B cell (primary cell): Measurements from ENCODE around the gene ELFN2. TPM values are rescaled to one million over a fixed set of nuclear protein-coding genes. Genes with fewer than 3 reads are reported as not detected.

Experiments used
- ATAC-seq: fragments of 200-7000 bp; cut with Tn5 transposase; one replicate; pipeline ENCODE4 v1.10.0; 2021; ENCODE audit warnings: low read depth, mild to moderate bottlenecking, moderate number of reproducible peaks, moderate library complexity
- CTCF ChIA-PET: fragments of 350-600 bp; sonication (Branson Sonifier 250); formaldehyde crosslinking; loops from one replicate; lab custom pipeline; 2021; ENCODE audit warnings: antibody characterized with exemption, inconsistent platforms; lab: Charles Lee
- POLR2A ChIA-PET: fragments of 350-600 bp; sonication (Branson Sonifier 250); formaldehyde crosslinking; loops from one replicate; lab custom pipeline; 2021; ENCODE audit warnings: antibody characterized with exemption; lab: Charles Lee
- DNase-seq: peaks from one replicate; pipeline ENCODE4 v3.0.0; 2013
- H2AFZ ChIP-seq: 2 replicates; pipeline ENCODE4 v1.6.1; 2012; ENCODE audit warnings: mild to moderate bottlenecking, low read depth, low read length; ENCODE audit not compliant: insufficient read depth, poor library complexity, severe bottlenecking
- H3K27ac ChIP-seq, 2 donors: 1 replicate in 1 of 2; 2 replicates in 1 of 2; pipeline ENCODE4 v1.5.1; 2012 to 2013; ENCODE audit warnings: low read length in 2 of 2, mild to moderate bottlenecking in 2 of 2, moderate library complexity in 1 of 2
- H3K27me3 ChIP-seq, 4 experiments: fragments of 200-600 bp in 1 of 4; sonication (generic) in 1 of 4; replicated peaks in 1 of 4; 1 replicate in 2 of 4; 2 replicates in 2 of 4; pipeline versions ENCODE4 v1.6.1 to v1.7.0; 2013 to 2016; ENCODE audit warnings: low read length in 3 of 4, mild to moderate bottlenecking in 2 of 4, mixed read lengths in 1 of 4, moderate library complexity in 1 of 4; ENCODE audit not compliant: insufficient read depth in 4 of 4, control insufficient read depth in 3 of 4; ENCODE audit errors: control extremely low read depth in 1 of 4
- H3K36me3 ChIP-seq, 2 experiments: replicated peaks in 1 of 2; 1 replicate in 1 of 2; 2 replicates in 1 of 2; pipeline versions ENCODE4 v1.6.1 to v1.7.1; 2013; ENCODE audit warnings: low read length in 1 of 2; ENCODE audit not compliant: insufficient read depth in 2 of 2, control insufficient read depth in 1 of 2; ENCODE audit errors: control extremely low read depth in 1 of 2, extremely low read depth in 1 of 2
- H3K4me1 ChIP-seq, 2 donors: fragments of 200-600 bp in 1 of 2; sonication (generic) in 1 of 2; 1 replicate in 1 of 2; 2 replicates in 1 of 2; pipeline versions ENCODE4 v1.5.1 to v1.6.1; 2013 to 2017; ENCODE audit warnings: low read length in 2 of 2; ENCODE audit not compliant: control insufficient read depth in 2 of 2, insufficient read depth in 2 of 2
- H3K4me2 ChIP-seq: replicated peaks from 2 replicates; pipeline ENCODE3; 2012; ENCODE audit warnings: mild to moderate bottlenecking, low read depth, low read length; ENCODE audit not compliant: poor library complexity, severe bottlenecking
- H3K4me3 ChIP-seq, 5 experiments: fragments of 200-600 bp in 1 of 5; sonication (generic) in 1 of 5; 1 replicate in 3 of 5; 2 replicates in 2 of 5; pipeline versions ENCODE4 v1.5.1 to v1.7.0; 2011 to 2016; ENCODE audit warnings: low read length in 4 of 5, mild to moderate bottlenecking in 4 of 5, low read depth in 2 of 5, control low read depth in 1 of 5, moderate library complexity in 1 of 5; ENCODE audit not compliant: insufficient read depth in 1 of 5; ENCODE audit errors: control extremely low read depth in 1 of 5, extremely low read depth in 1 of 5
- H3K79me2 ChIP-seq: fragments of 200-600 bp; sonication (generic); one replicate; pipeline ENCODE4 v1.6.0; 2016; ENCODE audit warnings: low read length; ENCODE audit not compliant: control insufficient read depth, insufficient read depth
- H3K9ac ChIP-seq: fragments of 200-600 bp; sonication (generic); 2 replicates; pipeline ENCODE4 v1.6.1; 2017; ENCODE audit warnings: mild to moderate bottlenecking, low read length, moderate library complexity
- H3K9me3 ChIP-seq, 3 donors: one replicate each; pipeline versions ENCODE4 v1.6.1 to v1.7.1; 2013; ENCODE audit warnings: low read length in 2 of 3; ENCODE audit not compliant: control insufficient read depth in 2 of 3, insufficient read depth in 1 of 3; ENCODE audit errors: control extremely low read depth in 1 of 3
- H4K20me1 ChIP-seq: 2 replicates; pipeline ENCODE4 v1.6.0; 2012; ENCODE audit warnings: mild to moderate bottlenecking, low read length; ENCODE audit not compliant: insufficient read depth, control insufficient read depth, poor library complexity, severe bottlenecking
- H3K27ac Mint-ChIP-seq: one replicate; pipeline ENCODE4 v1.8.0; 2021; ENCODE audit warnings: mixed read lengths
- H3K27me3 Mint-ChIP-seq: one replicate; pipeline ENCODE4 v1.8.0; 2021; ENCODE audit warnings: mixed read lengths
- H3K4me1 Mint-ChIP-seq: one replicate; pipeline ENCODE4 v1.8.0; 2021; ENCODE audit warnings: mixed read lengths
- H3K4me3 Mint-ChIP-seq: one replicate; pipeline ENCODE4 v1.8.0; 2021; ENCODE audit warnings: mixed read lengths
- H3K9me3 Mint-ChIP-seq: one replicate; pipeline ENCODE4 v1.8.0; 2022; ENCODE audit warnings: mixed read lengths; ENCODE audit not compliant: insufficient read depth
- CTCF ChIP-seq: fragments of 200-600 bp; IDR thresholded peaks from one replicate; pipeline ENCODE4 v1.8.0; 2022; ENCODE audit warnings: antibody characterized with exemption, mild to moderate bottlenecking
- EZH2 ChIP-seq: IDR thresholded peaks from 2 replicates; pipeline ENCODE4 v1.6.1; 2012; ENCODE audit warnings: borderline replicate concordance, low read depth, mild to moderate bottlenecking, moderate library complexity, low read length; ENCODE audit not compliant: insufficient read depth, poor library complexity, severe bottlenecking
- WGBS: methylation state at CpG from one replicate; pipeline ENCODE4 v1.1.5; 2013; ENCODE audit warnings: missing lambda C conversion rate; ENCODE audit not compliant: insufficient coverage; 5-methylcytosine and 5-hydroxymethylcytosine counted together
- intact Hi-C: fragments of 100-400 bp; cut with micrococcal nuclease; formaldehyde crosslinking; loops from one replicate; pipeline ENCODE4 v1.10.0; 2022
- polyA plus RNA-seq: library from polyadenylated mRNA; depleted of rRNA; stranded (reverse); fragments of >200 nt; gene quantifications from 2 replicates; pipeline ENCODE4 v1.2.3, GENCODE V29; 2012
- total RNA-seq, 2 donors: library from RNA; stranded (reverse); fragments of 120-200 nt in 1 of 2; gene quantifications; 1 replicate in 1 of 2; 2 replicates in 1 of 2; pipeline versions ENCODE4 v1.2.3 to v1.2.4, GENCODE V29; 2013 to 2022

Gene ELFN2
- total and polyA plus RNA-seq, 2 donors (not counting 1 experiment from before 2014, with no cell fraction given) = 0.07 to 0.12 TPM

DNA sequence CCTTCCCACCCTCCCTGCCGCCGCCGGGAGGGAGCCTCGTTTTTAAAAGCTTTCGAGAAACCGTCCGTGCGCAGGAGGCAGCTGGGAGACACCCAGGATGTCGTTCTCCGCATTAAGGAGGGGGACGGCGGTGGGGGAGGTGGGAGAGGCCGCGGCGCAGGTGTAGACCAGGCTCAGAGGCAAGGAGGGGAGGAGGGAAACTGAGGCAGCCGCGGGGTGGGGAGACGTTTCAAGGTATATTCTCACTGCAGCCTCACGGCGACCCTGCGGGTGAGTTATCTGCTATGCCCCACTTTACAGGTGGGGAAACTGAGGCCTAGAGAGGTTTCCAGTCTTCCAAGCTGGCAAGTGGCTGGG lies 102.3 kb downstream of the ELFN2 start:
- CTCF ChIA-PET = no interaction called here
- H3K27me3 Mint-ChIP-seq = peaks cover 52% of the 10 kb centered on the region
- peaks cover 0 to 53% (median 22%) of the 10 kb centered on the region in 4 experiments for H3K27me3 ChIP-seq
- no peak overlapping the region for H3K27ac ChIP-seq
- H3K36me3 ChIP-seq = no peaks in the 10 kb centered on the region
- no peak overlapping the region for H3K4me3 ChIP-seq
- 6% methylated on average over 21 of the region's 21 CpGs for WGBS
- peaks cover 0 to 6% (median 0%) of the 10 kb centered on the region in 3 donors for H3K9me3 ChIP-seq
- H3K9me3 Mint-ChIP-seq = no peaks in the 10 kb centered on the region
- DNase-seq = no peak
- no peak overlapping the region for H3K4me3 Mint-ChIP-seq
- POLR2A ChIA-PET = no interaction called here
- no peak overlapping the region for H3K27ac Mint-ChIP-seq
- H3K4me2 ChIP-seq = peak overlapping the region; percentile 30
- H4K20me1 ChIP-seq = no peaks in the 10 kb centered on the region
- H3K4me1 ChIP-seq = peaks cover 8% of the 10 kb centered on the region in 2 donors
- no peak for TF ChIP-seq CTCF
- TF ChIP-seq EZH2 = no peak
- H3K9ac ChIP-seq = no peak overlapping the region
- intact Hi-C loops = no loop called here
- no peak overlapping the region for H2AFZ ChIP-seq
- H3K4me1 Mint-ChIP-seq = no peaks in the 10 kb centered on the region
- no peak for ATAC-seq
- no peaks in the 10 kb centered on the region for H3K79me2 ChIP-seq

DNA sequence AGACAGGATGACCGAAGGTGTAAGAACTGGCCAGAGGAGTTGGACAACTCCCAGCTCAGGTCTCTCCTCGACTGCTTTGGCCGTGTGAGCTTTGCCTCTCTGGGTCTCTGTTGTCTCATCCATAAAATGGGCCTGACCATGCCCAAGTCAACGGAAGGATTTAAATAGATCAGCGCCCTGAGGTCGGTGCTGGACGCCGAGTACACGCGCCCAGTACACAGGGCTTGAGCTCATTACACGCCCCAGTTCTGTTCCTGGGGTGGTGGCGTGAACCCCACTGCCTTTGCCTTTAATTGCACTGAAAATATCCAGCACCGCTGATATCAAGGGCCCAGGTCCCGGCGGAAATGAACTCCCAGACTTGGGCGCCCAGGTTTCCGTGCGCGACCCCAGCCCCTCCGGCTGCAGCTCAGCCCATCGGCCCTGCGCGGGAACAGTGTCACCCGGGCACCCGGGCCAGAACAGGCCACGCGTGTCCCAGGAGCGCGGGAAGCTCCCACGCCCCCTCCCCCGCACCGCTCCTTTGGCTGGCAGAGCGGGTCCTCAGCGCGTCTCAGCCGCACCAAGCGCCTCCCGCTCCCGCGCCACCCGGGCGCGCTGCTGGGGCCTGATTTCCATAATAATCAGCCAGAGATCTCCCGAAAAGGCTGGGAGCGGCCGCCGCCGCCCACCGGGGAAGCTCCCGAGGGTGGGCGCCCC lies 102.8 kb downstream of the ELFN2 start:
- peaks cover 8% of the 10 kb centered on the region in 2 donors for H3K4me1 ChIP-seq
- peak overlapping the region; percentile 30 for H3K4me2 ChIP-seq
- no peaks in the 10 kb centered on the region for H3K79me2 ChIP-seq
- peaks cover 0 to 52% (median 22%) of the 10 kb centered on the region in 4 experiments for H3K27me3 ChIP-seq
- no peak overlapping the region for H3K27ac Mint-ChIP-seq
- DNase-seq = no peak
- no peak overlapping the region for H3K27ac ChIP-seq
- intact Hi-C loops = no loop called here
- no peak for ATAC-seq
- H3K9me3 Mint-ChIP-seq = no peaks in the 10 kb centered on the region
- H3K4me3 ChIP-seq = no peak overlapping the region
- TF ChIP-seq CTCF = no peak
- peak; percentile 34 for TF ChIP-seq EZH2
- no peaks in the 10 kb centered on the region for H4K20me1 ChIP-seq
- CTCF ChIA-PET = interaction anchor here (0.7 kb wide), 1 partner anchor 13 kb away, joined by 3 read pairs; no protein-coding TSS in a partner anchor
- peaks cover 52% of the 10 kb centered on the region for H3K27me3 Mint-ChIP-seq
- no peak overlapping the region for H3K4me3 Mint-ChIP-seq
- WGBS = 18% methylated on average over 51 of the region's 51 CpGs
- POLR2A ChIA-PET = no interaction called here
- H2AFZ ChIP-seq = no peak overlapping the region
- no peaks in the 10 kb centered on the region for H3K36me3 ChIP-seq
- peaks cover 0 to 6% (median 0%) of the 10 kb centered on the region in 3 donors for H3K9me3 ChIP-seq
- no peak overlapping the region for H3K9ac ChIP-seq
- H3K4me1 Mint-ChIP-seq = no peaks in the 10 kb centered on the region
